NCI-H187 treated with DMSO at 0.1 percent for 48 hours (cell line): ENCODE measurements around the gene ZBED4.

Experiments
- DNase-seq: peaks from one replicate; lab custom pipeline; 2025; lab: John Stamatoyannopoulos, UW

The ZBED4 gene

GRCh38 chr22:49825944-49826602, 27.6 kb upstream of the ZBED4 start:
- no peak for DNase-seq

- no peak for DNase-seq
Measured at GRCh38 chr22:49826603-49827270, 26.9 kb upstream of the ZBED4 start.

- no peak for DNase-seq
Measured at GRCh38 chr22:49827271-49827852, 26.3 kb upstream of the ZBED4 start.

GRCh38 chr22:49827853-49828598, 25.6 kb upstream of the ZBED4 start, which contains the start of gene BRD1:
Gene BRD1 (minus strand): TSS chr22:49827873. CDS start chr22:49824317, 3,556 bp downstream.
- DNase-seq = no peak

- no peak for DNase-seq
Measured at GRCh38 chr22:49828599-49828965, 25.1 kb upstream of the ZBED4 start.

- no peak for DNase-seq
Measured at GRCh38 chr22:49829044-49829853, 24.4 kb upstream of the ZBED4 start.

GRCh38 chr22:49833340-49834007, 20.2 kb upstream of the ZBED4 start:
- DNase-seq = no peak

- DNase-seq = no peak
Measured at GRCh38 chr22:49838771-49839717, 14.6 kb upstream of the ZBED4 start.

GRCh38 chr22:49845241-49845640, 8.4 kb upstream of the ZBED4 start:
- no peak for DNase-seq

GRCh38 chr22:49845666-49846459, 7.8 kb upstream of the ZBED4 start:
- no peak for DNase-seq

- no peak for DNase-seq
Measured at GRCh38 chr22:49847751-49848689, 5.6 kb upstream of the ZBED4 start.

- no peak for DNase-seq
Measured at GRCh38 chr22:49848690-49849160, 4.9 kb upstream of the ZBED4 start.

- DNase-seq = no peak
Measured at GRCh38 chr22:49849161-49850020, 4.3 kb upstream of the ZBED4 start.

- no peak for DNase-seq
Measured at GRCh38 chr22:49850021-49850911, 3.4 kb upstream of the ZBED4 start.

GRCh38 chr22:49850959-49851802, 2.5 kb upstream of the ZBED4 start:
- no peak for DNase-seq
